Upper lobe of left lung (tissue), 6 donors: Measurements from ENCODE around the gene ARHGEF4. TPM values are rescaled to one million over a fixed set of nuclear protein-coding genes. Genes with fewer than 3 reads are reported as not detected.
A peak's percentile ranks its signal among the peaks of the same experiment; 100 is the strongest.

Source experiments
- ATAC-seq, 2 donors: fragments of 200-7000 bp; cut with Tn5 transposase; one replicate each; pipeline ENCODE4 v1.9.1; 2022; ENCODE audit warnings: mild to moderate bottlenecking in 2 of 2, moderate library complexity in 2 of 2; ENCODE audit not compliant: low FRiP score in 2 of 2
- DNase-seq, 2 donors: peaks; one replicate each; pipeline ENCODE4 v3.0.0-alpha.2; 2019 to 2020
- H3K27ac ChIP-seq, 4 donors: fragments of 200-600 bp; sonication (generic); one replicate each; pipeline ENCODE4 v1.5.1; 2016 to 2019
- H3K27me3 ChIP-seq, 4 donors: fragments of 200-600 bp; sonication (generic); one replicate each; pipeline ENCODE4 v1.5.1; 2017 to 2019
- H3K36me3 ChIP-seq, 4 donors: fragments of 200-600 bp; sonication (generic); one replicate each; pipeline ENCODE4 v1.5.1; 2016 to 2019
- H3K4me1 ChIP-seq, 4 donors: fragments of 200-600 bp; sonication (generic); one replicate each; pipeline ENCODE4 v1.5.1; 2018 to 2019
- H3K4me3 ChIP-seq, 4 donors: fragments of 200-600 bp; sonication (generic); one replicate each; pipeline ENCODE4 v1.5.1; 2017 to 2019; ENCODE audit warnings: mild to moderate bottlenecking in 2 of 4, moderate library complexity in 1 of 4
- H3K9me3 ChIP-seq, 4 donors: fragments of 200-600 bp; sonication (generic); one replicate each; pipeline ENCODE4 v1.5.1; 2018 to 2019
- CTCF ChIP-seq, 6 experiments: fragments of 450-650 bp in 4 of 6; fragments of 200-600 bp in 2 of 6; sonication (generic) in 2 of 6; IDR thresholded peaks; one replicate each; pipeline ENCODE4 v1.5.1; 2016 to 2019; ENCODE audit warnings: antibody characterized with exemption in 6 of 6
- EP300 ChIP-seq, 4 donors: sonication (generic); formaldehyde crosslinking; IDR thresholded peaks; one replicate each; pipeline ENCODE4 v1.5.1; 2017; ENCODE audit warnings: antibody characterized with exemption in 4 of 4, control low read depth in 2 of 4
- POLR2A ChIP-seq, 4 donors: fragments of 450-650 bp; IDR thresholded peaks; one replicate each; pipeline ENCODE4 v1.5.1; 2016 to 2017; ENCODE audit warnings: antibody characterized with exemption in 4 of 4, mild to moderate bottlenecking in 2 of 4
- POLR2AphosphoS5 ChIP-seq, 2 donors: sonication (generic); formaldehyde crosslinking; IDR thresholded peaks; one replicate each; pipeline ENCODE4 v1.5.1; 2017; ENCODE audit warnings: antibody characterized with exemption in 2 of 2
- WGBS, 2 donors: methylation state at CpG; one replicate each; pipeline ENCODE4 v1.1.5; 2017 to 2018; 5-methylcytosine and 5-hydroxymethylcytosine counted together
- total RNA-seq, 6 donors: library from RNA; depleted of rRNA in 4 of 6; stranded (reverse); fragments of >200 nt in 4 of 6; gene quantifications; one replicate each; pipeline versions ENCODE4 v1.1.0 to v1.2.1, GENCODE V29; 2016 to 2021
- donor health status: DM: no; HTN: no; CAD: no; lungs with moderate emphysema.
- donor health status: DM: no; HTN: yes; CAD: no; lungs with severe emphysema.

Gene ARHGEF4
- total RNA-seq, 6 donors from 2014 or later = 10.1 to 101 (median 22.5) TPM

- Histone ChIP-seq H3K36me3 (peaks cover 19 to 91% (median 56%) of the 10 kb centered on the region in 4 donors), H3K27me3 (no peaks in the 10 kb centered on the region), H3K4me3 (no peak overlapping the region), H3K4me1 (peaks cover 0 to 12% (median 0%) of the 10 kb centered on the region in 4 donors), H3K27ac (no peak overlapping the region), H3K9me3 (no peaks in the 10 kb centered on the region)
- ATAC-seq (peak in 1 of 2 donors; percentile 65), DNase-seq (no peak)
- WGBS, 2 donors = 89 to 92% methylated on average over 19 to 25 of the region's 26 CpGs
- TF ChIP-seq CTCF (IDR thresholded peaks at IDR 0.05) (no peak), POLR2AphosphoS5 (IDR thresholded peaks at IDR 0.05) (no peak)
These were observed 218.7 kb downstream of the ARHGEF4 start for GRCh38 chr2:131055169-131056065.

- H3K4me1 ChIP-seq = peaks cover 0 to 13% (median 0%) of the 10 kb centered on the region in 4 donors
- no peak overlapping the region for H3K27ac ChIP-seq
- TF ChIP-seq CTCF (IDR thresholded peaks at IDR 0.05) = no peak
- TF ChIP-seq POLR2AphosphoS5 (IDR thresholded peaks at IDR 0.05) = no peak
- no peak for TF ChIP-seq POLR2A (IDR thresholded peaks at IDR 0.05)
- no peak for TF ChIP-seq EP300 (IDR thresholded peaks at IDR 0.05)
- ATAC-seq (no peak), DNase-seq (no peak)
- no peaks in the 10 kb centered on the region for H3K9me3 ChIP-seq
- no peak overlapping the region for H3K4me3 ChIP-seq
- peaks cover 19 to 83% (median 47%) of the 10 kb centered on the region in 4 donors for H3K36me3 ChIP-seq
- H3K27me3 ChIP-seq = no peaks in the 10 kb centered on the region
- 86 to 90% methylated on average over 5 of the region's 5 CpGs for WGBS, 2 donors
These were observed 219.7 kb downstream of the ARHGEF4 start for GRCh38 chr2:131056204-131056931.

DNA sequence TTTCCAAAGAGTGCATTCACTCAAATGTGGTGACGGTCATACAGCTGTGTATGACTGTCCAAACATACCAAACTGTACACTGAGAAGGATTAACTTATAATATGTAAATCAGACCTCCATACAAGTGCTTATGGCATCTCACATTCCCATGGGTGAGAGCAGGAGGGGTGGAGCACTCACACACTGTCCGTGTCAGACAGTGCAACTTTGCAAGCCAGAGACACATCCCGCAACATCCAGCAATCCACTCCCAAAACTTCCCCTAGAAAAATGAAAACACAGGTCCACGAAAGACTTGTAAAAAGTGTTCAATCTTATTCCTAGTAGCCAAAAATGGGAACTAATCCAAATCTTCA, 220.2 kb downstream of the ARHGEF4 start:
- Histone ChIP-seq H3K36me3 (peaks cover 15 to 80% (median 42%) of the 10 kb centered on the region in 4 donors), H3K4me1 (peaks cover 0 to 18% (median 0%) of the 10 kb centered on the region in 4 donors), H3K27me3 (no peaks in the 10 kb centered on the region), H3K4me3 (no peak overlapping the region), H3K9me3 (no peaks in the 10 kb centered on the region), H3K27ac (no peak overlapping the region)
- ATAC-seq (no peak), DNase-seq (no peak)
- TF ChIP-seq EP300 (IDR thresholded peaks at IDR 0.05) = no peak
- TF ChIP-seq POLR2AphosphoS5 (IDR thresholded peaks at IDR 0.05) = no peak
- no peak for TF ChIP-seq CTCF (IDR thresholded peaks at IDR 0.05)
- TF ChIP-seq POLR2A (IDR thresholded peaks at IDR 0.05) = no peak
- 86 to 93% methylated on average over 4 of the region's 4 CpGs for WGBS, 2 donors

DNA sequence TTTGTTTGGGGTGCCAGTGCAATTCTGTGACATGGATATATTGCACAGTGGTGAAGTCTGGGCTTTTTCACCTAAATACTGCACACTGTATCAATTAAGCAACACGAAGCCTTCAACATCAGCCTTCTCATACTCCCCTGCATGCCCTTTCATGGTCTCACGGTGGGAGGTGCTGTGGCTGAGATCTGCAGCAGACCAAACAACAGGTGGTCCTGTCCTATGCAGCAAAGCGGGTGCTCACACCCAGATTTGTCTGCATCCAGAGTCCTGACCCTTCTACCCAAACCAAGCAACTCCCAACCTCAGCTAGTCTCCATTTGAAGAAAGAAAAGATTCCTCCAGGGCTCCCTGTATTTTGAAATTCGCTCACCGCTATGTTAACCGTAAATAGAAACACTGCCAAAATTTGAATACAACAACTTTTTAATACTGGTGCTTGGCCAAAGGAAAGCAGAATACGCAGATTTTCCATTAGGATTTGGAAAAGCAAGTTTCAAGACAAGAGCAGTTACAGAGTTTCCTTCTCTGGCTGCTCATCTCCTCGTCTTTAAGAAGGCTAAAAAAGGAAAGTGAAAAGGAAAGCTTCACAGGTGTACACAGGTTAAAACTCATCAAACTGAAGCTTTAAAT, 221.6 kb downstream of the ARHGEF4 start:
- peaks cover 8 to 75% (median 28%) of the 10 kb centered on the region in 4 donors for H3K36me3 ChIP-seq
- 86 to 91% methylated on average over 8 of the region's 8 CpGs for WGBS, 2 donors
- TF ChIP-seq POLR2AphosphoS5 (IDR thresholded peaks at IDR 0.05) (no peak), POLR2A (IDR thresholded peaks at IDR 0.05) (no peak), CTCF (IDR thresholded peaks at IDR 0.05) (no peak), EP300 (IDR thresholded peaks at IDR 0.05) (no peak)
- peaks cover 0 to 22% (median 0%) of the 10 kb centered on the region in 4 donors for H3K4me1 ChIP-seq
- DNase-seq = no peak
- ATAC-seq = no peak
- H3K9me3 ChIP-seq = no peaks in the 10 kb centered on the region
- H3K4me3 ChIP-seq = no peak overlapping the region
- H3K27me3 ChIP-seq = no peaks in the 10 kb centered on the region
- no peak overlapping the region for H3K27ac ChIP-seq
